ENCODE data around the gene COX8A.

DNA sequence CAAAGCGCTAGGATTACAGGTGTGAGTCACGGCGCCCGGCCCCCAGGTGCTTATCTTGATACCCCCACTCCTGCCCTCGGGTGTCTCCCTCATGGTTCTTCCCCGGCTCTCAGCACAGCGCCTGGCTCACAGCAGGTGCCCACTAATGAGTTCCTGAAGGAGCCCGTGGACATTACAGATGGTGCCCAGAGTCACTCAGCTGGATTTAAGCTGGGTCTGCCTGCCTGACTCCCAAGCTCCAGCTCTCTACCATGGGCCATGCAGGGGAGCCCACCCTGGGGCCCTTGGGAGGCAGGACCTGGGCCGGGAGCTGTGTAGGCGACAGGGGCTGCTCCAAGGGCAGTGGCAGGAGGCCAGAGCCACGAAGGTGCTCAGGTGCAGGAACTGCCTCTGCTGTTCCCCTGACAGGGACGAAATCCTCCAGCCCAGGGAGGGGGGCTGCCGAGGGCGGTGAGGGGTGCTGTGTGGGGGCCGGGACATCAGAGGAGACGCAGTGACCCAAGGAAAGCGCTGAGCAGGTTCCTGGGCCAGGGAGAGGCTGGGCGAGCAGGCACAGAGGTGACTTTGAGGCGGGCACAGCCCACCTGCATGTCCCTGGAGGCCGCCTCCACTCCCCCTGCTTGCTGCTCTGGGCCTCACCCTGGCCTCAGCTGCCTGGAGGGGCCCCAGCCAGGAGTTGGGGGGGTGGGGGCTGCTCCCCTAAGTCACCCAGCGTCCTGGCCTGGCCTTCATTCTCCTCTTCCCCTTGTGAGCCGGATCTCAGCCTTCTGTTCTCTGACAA is 46.7 kb downstream of the COX8A start:
- TF ChIP-seq CTCF (IDR thresholded peaks at IDR 0.05 in 8 of 11, conservative IDR thresholded peaks at IDR 0.05 in 3 of 11) (no peak), POLR2A (IDR thresholded peaks at IDR 0.05) (no peak), POLR2AphosphoS5 (IDR thresholded peaks at IDR 0.05) (no peak)
